WTC11 (cell line): ENCODE data around the gene DDX10. TPM values are rescaled to one million over a fixed set of nuclear protein-coding genes. Genes with fewer than 3 reads are reported as not detected.

Experiments
- ATAC-seq: fragments of 200-7000 bp; cut with Tn5 transposase; 2 replicates; pipeline ENCODE4 v1.10.0; 2021; ENCODE audit warnings: mild to moderate bottlenecking, moderate library complexity
- CTCF ChIA-PET: fragments of 300-600 bp; sonication (Branson Sonifier 250); formaldehyde crosslinking; loops from one replicate; lab custom pipeline; 2021; ENCODE audit warnings: antibody characterized with exemption; lab: Charles Lee
- POLR2A ChIA-PET: fragments of 350-600 bp; sonication (Branson Sonifier 250); formaldehyde crosslinking; loops from one replicate; lab custom pipeline; 2021; ENCODE audit warnings: antibody characterized with exemption; lab: Charles Lee
- DNase-seq: peaks from one replicate; pipeline ENCODE4 v3.0.0; 2021; ENCODE audit warnings: low spot score
- H3K27ac Mint-ChIP-seq: 2 replicates; pipeline ENCODE4 v1.8.0; 2021; ENCODE audit warnings: mixed read lengths
- H3K27me3 Mint-ChIP-seq: 2 replicates; pipeline ENCODE4 v1.8.0; 2021; ENCODE audit warnings: low read depth, mild to moderate bottlenecking, moderate library complexity, mixed read lengths
- H3K36me3 Mint-ChIP-seq: 2 replicates; pipeline ENCODE4 v1.8.0; 2021; ENCODE audit warnings: mixed read lengths
- H3K4me1 Mint-ChIP-seq: 2 replicates; pipeline ENCODE4 v1.8.0; 2022; ENCODE audit warnings: mixed read lengths
- H3K4me3 Mint-ChIP-seq: 2 replicates; pipeline ENCODE4 v1.8.0; 2021; ENCODE audit warnings: mild to moderate bottlenecking, moderate library complexity, mixed read lengths
- H3K9me3 Mint-ChIP-seq: 2 replicates; pipeline ENCODE4 v1.8.0; 2021; ENCODE audit warnings: mixed read lengths
- ARID4B ChIP-seq: sonication (generic); formaldehyde crosslinking; IDR thresholded peaks from 2 replicates; pipeline ENCODE4 v1.8.0; 2023; ENCODE audit warnings: missing genetic modification reagents, mild to moderate bottlenecking, borderline replicate concordance
- CDX4 ChIP-seq: fragments of 250-450 bp; sonication (Bioruptor Pico); IDR thresholded peaks from 2 replicates; pipeline ENCODE4 v1.9.0; 2021; ENCODE audit warnings: moderate library complexity, mild to moderate bottlenecking, inconsistent platforms, borderline replicate concordance
- E2F4 ChIP-seq: sonication (generic); formaldehyde crosslinking; IDR thresholded peaks from 2 replicates; pipeline ENCODE4 v1.8.1; 2022; ENCODE audit warnings: low read depth, mild to moderate bottlenecking, moderate library complexity, missing genetic modification reagents, borderline replicate concordance
- E2F5 ChIP-seq: sonication (generic); formaldehyde crosslinking; IDR thresholded peaks from 2 replicates; pipeline ENCODE4 v1.8.1; 2022; ENCODE audit warnings: mild to moderate bottlenecking, moderate library complexity, missing genetic modification reagents
- ESRRA ChIP-seq: sonication (generic); formaldehyde crosslinking; IDR thresholded peaks from 2 replicates; pipeline ENCODE4 v1.8.1; 2022; ENCODE audit warnings: mild to moderate bottlenecking, missing genetic modification reagents, borderline replicate concordance
- ETV6 ChIP-seq: sonication (generic); formaldehyde crosslinking; IDR thresholded peaks from 2 replicates; pipeline ENCODE4 v1.8.1; 2022; ENCODE audit warnings: mild to moderate bottlenecking, missing genetic modification reagents
- FOXK1 ChIP-seq: sonication (generic); formaldehyde crosslinking; IDR thresholded peaks from 2 replicates; pipeline ENCODE4 v1.8.0; 2022; ENCODE audit warnings: mild to moderate bottlenecking, moderate library complexity, missing genetic modification reagents
- FOXP1 ChIP-seq: sonication (generic); formaldehyde crosslinking; IDR thresholded peaks from 2 replicates; pipeline ENCODE4 v1.8.0; 2022; ENCODE audit warnings: missing genetic modification reagents, mild to moderate bottlenecking, moderate library complexity, borderline replicate concordance
- HMGXB4 ChIP-seq: sonication (generic); formaldehyde crosslinking; IDR thresholded peaks from 2 replicates; pipeline ENCODE4 v1.8.1; 2023; ENCODE audit warnings: mild to moderate bottlenecking, moderate library complexity, missing genetic modification reagents
- IRF2 ChIP-seq: sonication (generic); formaldehyde crosslinking; IDR thresholded peaks from 2 replicates; pipeline ENCODE4 v1.8.0; 2022; ENCODE audit warnings: low read depth, missing genetic modification reagents, borderline replicate concordance
- JAZF1 ChIP-seq: fragments of 250-450 bp; sonication (Bioruptor Pico); IDR thresholded peaks from 2 replicates; pipeline ENCODE4 v1.9.0; 2021; ENCODE audit warnings: moderate library complexity, mild to moderate bottlenecking, inconsistent platforms
- NFATC4 ChIP-seq: fragments of 250-450 bp; sonication (Bioruptor Pico); IDR thresholded peaks from 2 replicates; pipeline ENCODE4 v1.9.0; 2021; ENCODE audit warnings: mild to moderate bottlenecking
- RELA ChIP-seq: sonication (generic); formaldehyde crosslinking; IDR thresholded peaks from 2 replicates; pipeline ENCODE4 v1.8.1; 2022; ENCODE audit warnings: missing genetic modification reagents, mild to moderate bottlenecking, borderline replicate concordance
- TEAD1 ChIP-seq: sonication (generic); formaldehyde crosslinking; IDR thresholded peaks from 2 replicates; pipeline ENCODE4 v1.8.0; 2022; ENCODE audit warnings: mild to moderate bottlenecking, missing genetic modification reagents
- TP53 ChIP-seq: sonication (generic); formaldehyde crosslinking; IDR thresholded peaks from 2 replicates; pipeline ENCODE4 v1.8.1; 2023; ENCODE audit warnings: mild to moderate bottlenecking, missing genetic modification reagents
- ZNF263 ChIP-seq: sonication (generic); formaldehyde crosslinking; IDR thresholded peaks from 2 replicates; pipeline ENCODE4 v1.8.1; 2022; ENCODE audit warnings: low read depth, mild to moderate bottlenecking, moderate library complexity, missing genetic modification reagents
- ZNF317 ChIP-seq: sonication (generic); formaldehyde crosslinking; IDR thresholded peaks from 2 replicates; pipeline ENCODE4 v1.8.1; 2023; ENCODE audit warnings: low read depth, mild to moderate bottlenecking, moderate library complexity, missing genetic modification reagents, borderline replicate concordance
- ZNF396 ChIP-seq: fragments of 250-450 bp; sonication (Bioruptor Pico); IDR thresholded peaks from 2 replicates; pipeline ENCODE4 v1.8.0; 2021; ENCODE audit warnings: mild to moderate bottlenecking, moderate library complexity, borderline replicate concordance
- ZNF532 ChIP-seq: fragments of 250-450 bp; sonication (Bioruptor Pico); IDR thresholded peaks from 2 replicates; pipeline ENCODE4 v1.9.0; 2021; ENCODE audit warnings: mild to moderate bottlenecking, borderline replicate concordance
- total RNA-seq: library from RNA; stranded (reverse); gene quantifications from 3 replicates; pipeline ENCODE4 v1.2.3, GENCODE V29; 2021

Gene DDX10
- total RNA-seq, 1 experiment from 2014 or later, result 56.8 TPM

GRCh38 chr11:108616549-108616948, 48.3 kb upstream of the DDX10 start:
- no peaks in the 10 kb centered on the region for H3K36me3 Mint-ChIP-seq
- ChIA-PET POLR2A (no interaction called here), CTCF (no interaction called here)
- H3K9me3 Mint-ChIP-seq, result no peaks in the 10 kb centered on the region
- H3K4me3 Mint-ChIP-seq, result no peak overlapping the region
- peak; percentile 50 for ATAC-seq
- H3K27me3 Mint-ChIP-seq, result no peaks in the 10 kb centered on the region
- TF ChIP-seq ZNF532 (CRISPR knock-in tag) (no peak), E2F4 (CRISPR knock-in tag) (no peak), IRF2 (CRISPR knock-in tag) (no peak), TEAD1 (no peak)
- no peak for DNase-seq
- no peaks in the 10 kb centered on the region for H3K4me1 Mint-ChIP-seq
- H3K27ac Mint-ChIP-seq, result no peak overlapping the region

- Mint-ChIP-seq H3K27me3 (no peaks in the 10 kb centered on the region), H3K4me1 (no peaks in the 10 kb centered on the region), H3K27ac (no peak overlapping the region), H3K36me3 (no peaks in the 10 kb centered on the region), H3K4me3 (no peak overlapping the region), H3K9me3 (no peaks in the 10 kb centered on the region)
- DNase-seq, result no peak
- ChIA-PET CTCF (no interaction called here), POLR2A (no interaction called here)
- no peak for ATAC-seq
- TF ChIP-seq JAZF1 (CRISPR knock-in tag), result no peak
- no peak for TF ChIP-seq HMGXB4 (CRISPR knock-in tag)
- no peak for TF ChIP-seq TP53
- no peak for TF ChIP-seq NFATC4 (CRISPR knock-in tag)
- TF ChIP-seq E2F5 (CRISPR knock-in tag), result no peak
- no peak for TF ChIP-seq ZNF317 (CRISPR knock-in tag)
- TF ChIP-seq ZNF396 (CRISPR knock-in tag), result no peak
- no peak for TF ChIP-seq FOXK1 (CRISPR knock-in tag)
- TF ChIP-seq ZNF263, result no peak
- no peak for TF ChIP-seq ARID4B
- TF ChIP-seq CDX4 (CRISPR knock-in tag), result no peak
- no peak for TF ChIP-seq ESRRA
- no peak for TF ChIP-seq RELA (CRISPR knock-in tag)
- TF ChIP-seq FOXP1, result no peak
- no peak for TF ChIP-seq ETV6 (CRISPR knock-in tag)
These were observed 47.8 kb upstream of the DDX10 start for GRCh38 chr11:108617055-108617454.
